HepG2 (cell line): Measurements from ENCODE around the gene CARMIL1. TPM values are rescaled to one million over a fixed set of nuclear protein-coding genes. Genes with fewer than 3 reads are reported as not detected.

Source experiments
- ATAC-seq: fragments of 200-7000 bp; cut with Tn5 transposase; 3 replicates; pipeline ENCODE4 v1.9.1; 2020; ENCODE audit warnings: mild to moderate bottlenecking, moderate library complexity
- BruUV-seq: library from RNA; stranded (reverse); fragments of 400-500 nt; replicated peaks from 2 replicates; lab custom pipeline; 2021; lab: Mats Ljungman, UMichigan
- CTCF ChIA-PET: fragments of 300-600 bp; formaldehyde crosslinking; extraction: SDS; loops from one replicate; lab custom pipeline; 2021; ENCODE audit warnings: low total read pairs, inconsistent platforms, low intra/inter-chr PET ratio; lab: Yijun Ruan, JAX
- POLR2A ChIA-PET: fragments of 350-600 bp; sonication (Branson Sonifier 250); formaldehyde crosslinking; loops from one replicate; lab custom pipeline; 2020; ENCODE audit warnings: antibody characterized with exemption, inconsistent platforms; lab: Yijun Ruan, JAX
- DNase-seq: peaks from one replicate; pipeline ENCODE4 v3.0.0-alpha.2; 2015; ENCODE audit warnings: low spot score
- FAIRE-seq: peaks from 3 replicates; lab custom pipeline; 2011; peaks lifted over from hg19 to GRCh38; lab: Jason Lieb, UNC
- H2AFZ ChIP-seq: one replicate; pipeline ENCODE4 v1.6.1; 2011; ENCODE audit warnings: low read length, inconsistent platforms
- H3K27ac ChIP-seq: fragments of 300-600 bp; 3 replicates; pipeline ENCODE4 v1.8.0; 2011; ENCODE audit warnings: mixed run types, mild to moderate bottlenecking, mixed read lengths, low read length, inconsistent platforms; ENCODE audit not compliant: insufficient read depth; ENCODE audit errors: extremely low read length
- H3K27me3 ChIP-seq, 2 experiments: fragments of 200-600 bp in 1 of 2; 2 replicates in 1 of 2; 3 replicates in 1 of 2; pipeline versions ENCODE4 v1.6.0 to v1.8.0; 2011; ENCODE audit warnings: low read length in 2 of 2, mild to moderate bottlenecking in 2 of 2, moderate library complexity in 2 of 2, inconsistent platforms in 1 of 2; ENCODE audit not compliant: insufficient read depth in 2 of 2, control insufficient read depth in 1 of 2
- H3K36me3 ChIP-seq, 2 experiments: fragments of 200-600 bp in 1 of 2; replicated peaks in 1 of 2; 2 replicates in 1 of 2; 3 replicates in 1 of 2; pipeline versions ENCODE4 v1.5.1 to v1.8.0; 2011; ENCODE audit warnings: low read length in 2 of 2, inconsistent platforms in 1 of 2; ENCODE audit not compliant: insufficient read depth in 2 of 2, control insufficient read depth in 1 of 2
- H3K4me1 ChIP-seq: 2 replicates; pipeline ENCODE4 v1.5.1; 2012; ENCODE audit warnings: low read length, inconsistent platforms; ENCODE audit not compliant: insufficient read depth
- H3K4me2 ChIP-seq: 2 replicates; pipeline ENCODE4 v1.6.0; 2011; ENCODE audit warnings: low read depth, low read length, inconsistent platforms
- H3K4me3 ChIP-seq, 3 experiments: fragments of 200-600 bp in 1 of 3; sonication (generic), shearing (Covaris generic) in 1 of 3; replicated peaks in 1 of 3; 2 replicates each; pipeline ENCODE4 v1.5.1; 2011 to 2016; ENCODE audit warnings: low read length in 3 of 3, inconsistent platforms in 2 of 3, low read depth in 2 of 3, mild to moderate bottlenecking in 2 of 3, control low read depth in 1 of 3, mixed read lengths in 1 of 3; ENCODE audit not compliant: insufficient read depth in 1 of 3
- H3K79me2 ChIP-seq: one replicate; pipeline ENCODE4 v1.6.1; 2011; ENCODE audit warnings: low read length, inconsistent platforms; ENCODE audit not compliant: insufficient read depth
- H3K9ac ChIP-seq: 2 replicates; pipeline ENCODE4 v1.6.0; 2011; ENCODE audit warnings: mild to moderate bottlenecking, low read depth, low read length, inconsistent platforms; ENCODE audit not compliant: insufficient read depth
- H3K9me3 ChIP-seq: 2 replicates; pipeline ENCODE4 v1.5.1; 2012; ENCODE audit warnings: mild to moderate bottlenecking, low read length
- H4K20me1 ChIP-seq: 2 replicates; pipeline ENCODE4 v1.6.0; 2011; ENCODE audit warnings: inconsistent platforms, mild to moderate bottlenecking, low read length, moderate library complexity; ENCODE audit not compliant: insufficient read depth
- DMTF1 ChIP-seq: sonication (generic); formaldehyde crosslinking; IDR thresholded peaks from 2 replicates; pipeline ENCODE4 v1.4.0; 2020; ENCODE audit warnings: mild to moderate bottlenecking, missing genetic modification reagents
- ELK4 ChIP-seq: sonication (generic); formaldehyde crosslinking; IDR thresholded peaks from 2 replicates; pipeline ENCODE4 v1.9.0; 2021; ENCODE audit warnings: missing genetic modification reagents, borderline replicate concordance
- EP300 ChIP-seq, 3 experiments: sonication (generic) in 1 of 3; formaldehyde crosslinking in 1 of 3; IDR thresholded peaks; 2 replicates each; pipeline versions ENCODE4 v1.5.1 to v1.6.1; 2011 to 2020; ENCODE audit warnings: low read depth in 2 of 3, low read length in 2 of 3, borderline replicate concordance in 1 of 3, improper control_type of control experiment in 1 of 3, mild to moderate bottlenecking in 1 of 3, missing genetic modification reagents in 1 of 3, moderate library complexity in 1 of 3
- FLYWCH1 ChIP-seq: sonication (generic); formaldehyde crosslinking; IDR thresholded peaks from 2 replicates; pipeline ENCODE4 v1.8.1; 2023; ENCODE audit warnings: mild to moderate bottlenecking, missing genetic modification reagents
- IKZF1 ChIP-seq: fragments of 450-650 bp; IDR thresholded peaks from 2 replicates; pipeline ENCODE4 v1.7.1; 2016
- NFATC3 ChIP-seq: sonication (generic); formaldehyde crosslinking; IDR thresholded peaks from 2 replicates; pipeline ENCODE4 v1.5.1; 2020; ENCODE audit warnings: mild to moderate bottlenecking, missing genetic modification reagents
- PTBP1 ChIP-seq: fragments of 200-400 bp; formaldehyde crosslinking; IDR thresholded peaks from 2 replicates; pipeline ENCODE4 v1.6.1; 2018; ENCODE audit warnings: low read length, low read depth; ENCODE audit not compliant: poor library complexity, severe bottlenecking
- SMYD3 ChIP-seq: sonication (generic); formaldehyde crosslinking; IDR thresholded peaks from 2 replicates; pipeline ENCODE4 v1.8.1; 2023; ENCODE audit warnings: mild to moderate bottlenecking, missing genetic modification reagents
- ZBTB7A ChIP-seq: sonication (generic); formaldehyde crosslinking; IDR thresholded peaks from 2 replicates; pipeline ENCODE4 v1.8.0; 2022; ENCODE audit warnings: mild to moderate bottlenecking, missing genetic modification reagents
- ZNF180 ChIP-seq: sonication (generic); formaldehyde crosslinking; IDR thresholded peaks from 2 replicates; pipeline ENCODE4 v1.4.0; 2020; ENCODE audit warnings: low read depth, missing genetic modification reagents, borderline replicate concordance
- ZNF260 ChIP-seq: sonication (generic); formaldehyde crosslinking; IDR thresholded peaks from 2 replicates; pipeline ENCODE4 v1.4.0; 2020; ENCODE audit warnings: missing genetic modification reagents, low read depth, mild to moderate bottlenecking, borderline replicate concordance
- ZNF264 ChIP-seq: sonication (generic); formaldehyde crosslinking; IDR thresholded peaks from 2 replicates; pipeline ENCODE4 v1.4.0; 2020; ENCODE audit warnings: missing genetic modification reagents
- ZNF335 ChIP-seq: sonication (generic); formaldehyde crosslinking; IDR thresholded peaks from 2 replicates; pipeline ENCODE4 v1.4.0; 2020; ENCODE audit warnings: missing genetic modification reagents
- ZSCAN20 ChIP-seq: sonication (generic); formaldehyde crosslinking; IDR thresholded peaks from 2 replicates; pipeline ENCODE4 v1.4.0; 2020; ENCODE audit warnings: missing genetic modification reagents, mild to moderate bottlenecking, borderline replicate concordance
- WGBS: methylation state at CpG from one replicate; pipeline ENCODE4 v1.1.6; 2017; ENCODE audit warnings: low lambda C conversion rate; 5-methylcytosine and 5-hydroxymethylcytosine counted together
- in situ Hi-C: cut with HindIII; loops from 2 replicates; pipeline ENCODE4 v1.10.0; 2017; ENCODE audit warnings: low pct_unique_long_range_greater_than_20kb; ENCODE audit not compliant: extremely low pct_ligation_motif_present
- intact Hi-C: fragments of 100-400 bp; cut with micrococcal nuclease; formaldehyde crosslinking; loops from one replicate; pipeline ENCODE4 v1.10.0; 2022; ENCODE audit not compliant: unreplicated experiment
- polyA plus RNA-seq, 8 experiments: library from polyadenylated mRNA; depleted of rRNA in 3 of 8; stranded (reverse) in 7 of 8; unstranded in 1 of 8; fragments of >200 nt; fragmentation: Illumina TruSeq in 4 of 8; extraction: Trizol in 4 of 8; gene quantifications; 2 replicates each; pipeline versions ENCODE4 v1.2.1 to v1.2.3, GENCODE V29; 2011 to 2016; ENCODE audit warnings: low read depth in 4 of 8, missing spikeins in 1 of 8, mixed read lengths in 1 of 8; ENCODE audit not compliant: insufficient read depth in 1 of 8
- total RNA-seq, 5 experiments: library from RNA; depleted of rRNA; stranded (reverse); fragments of >200 nt; fragmentation: Illumina TruSeq; extraction: Trizol; gene quantifications; 2 replicates each; pipeline ENCODE4 v1.2.3, GENCODE V29; 2016; ENCODE audit warnings: low read depth in 1 of 5

CARMIL1 gene
- total and polyA plus RNA-seq, 2 of the 13 experiments (the other 11 are each of a cell fraction or from before 2014, with no cell fraction given) = 1.8 to 2.6 TPM

- TF ChIP-seq DMTF1 = no peak
- no peak for TF ChIP-seq ZNF335 (CRISPR knock-in tag)
- TF ChIP-seq ELK4 (CRISPR knock-in tag) = no peak
Measured at GRCh38 chr6:25481267-25481666, 202.1 kb downstream of the CARMIL1 start (continued).

- Histone ChIP-seq H3K9me3 (no peaks in the 10 kb centered on the region), H3K4me3 (no peak overlapping the region), H2AFZ (no peak overlapping the region)
- in situ Hi-C loops = no loop called here
- TF ChIP-seq PTBP1 (no peak), ZBTB7A (CRISPR knock-in tag) (no peak), SMYD3 (CRISPR knock-in tag) (no peak), ZNF264 (no peak), NFATC3 (no peak), FLYWCH1 (no peak), ZNF260 (no peak), ZNF180 (no peak), ZSCAN20 (CRISPR knock-in tag) (no peak), EP300 (IDR thresholded peaks at IDR 0.05; ENCODE audit: low read depth in 2 of 2, low read length in 2 of 2) (no peak), EP300 (CRISPR knock-in tag; IDR thresholded peaks at IDR 0.05; ENCODE audit: borderline replicate concordance) (no peak), IKZF1 (no peak)
- TF ChIP-seq, all 625 proteins: peak for 0
- BruUV-seq = no TSS peak
- DNase-seq (no peak), ATAC-seq (no peak), FAIRE-seq (no peak)
- Histone ChIP-seq H3K27ac (no peak overlapping the region), H3K4me2 (no peak overlapping the region), H3K79me2 (no peaks in the 10 kb centered on the region), H3K9ac (no peak overlapping the region), H4K20me1 (no peaks in the 10 kb centered on the region), H3K36me3 (no peaks in the 10 kb centered on the region), H3K27me3 (no peaks in the 10 kb centered on the region), H3K4me1 (no peaks in the 10 kb centered on the region)
- ChIA-PET POLR2A (no interaction called here), CTCF (no interaction called here)
- WGBS = 89% methylated on average over 1 of the region's 1 CpG
- intact Hi-C loops = no loop called here
Measured at GRCh38 chr6:25482996-25483395, 203.8 kb downstream of the CARMIL1 start.
